HEK293 (cell line): ENCODE results near the gene NUP62.

Source experiments
- CTCF ChIA-PET: fragments of 350-600 bp; formaldehyde crosslinking; extraction: SDS; loops from one replicate; lab custom pipeline; 2021; ENCODE audit warnings: antibody characterized with exemption; lab: Yijun Ruan, JAX
- POLR2A ChIA-PET: fragments of 300-600 bp; formaldehyde crosslinking; extraction: SDS; loops from one replicate; lab custom pipeline; 2020; ENCODE audit warnings: antibody characterized with exemption, inconsistent platforms; lab: Yijun Ruan, JAX
- H3K27ac ChIP-seq: fragments of 200-500 bp; sonication (Bioruptor generic); 2 replicates; pipeline ENCODE4 v1.5.1; 2014; ENCODE audit warnings: low read depth, low read length, control low read depth, inconsistent platforms; ENCODE audit errors: extremely low read depth
- H3K36me3 ChIP-seq, 2 experiments: fragments of 200-500 bp in 1 of 2; sonication (Bioruptor generic) in 1 of 2; 1 replicate in 1 of 2; 2 replicates in 1 of 2; pipeline ENCODE4 v1.5.1; 2014 to 2017; ENCODE audit warnings: inconsistent platforms in 2 of 2, low read length in 2 of 2; ENCODE audit not compliant: control insufficient read depth in 2 of 2, insufficient read depth in 1 of 2
- H3K4me1 ChIP-seq: fragments of 200-500 bp; sonication (Bioruptor generic); 2 replicates; pipeline ENCODE4 v1.5.1; 2014; ENCODE audit warnings: mild to moderate bottlenecking, low read length, inconsistent platforms; ENCODE audit not compliant: control insufficient read depth, insufficient read depth
- H3K4me3 ChIP-seq: 2 replicates; pipeline ENCODE4 v1.5.1; 2011; ENCODE audit warnings: low read depth, mild to moderate bottlenecking, control low read depth, low read length, moderate library complexity
- H3K9me3 ChIP-seq: fragments of 200-500 bp; sonication (Bioruptor generic); 2 replicates; pipeline ENCODE4 v1.5.1; 2014; ENCODE audit warnings: low read depth, low read length, inconsistent platforms; ENCODE audit not compliant: control insufficient read depth, insufficient read depth
- CTCF ChIP-seq: fragments of 450-650 bp; formaldehyde crosslinking; IDR thresholded peaks from 2 replicates; pipeline ENCODE4 v1.5.1; 2016; ENCODE audit warnings: missing biosample characterization, missing genetic modification characterization
- HOXA7 ChIP-seq: sonication (generic); formaldehyde crosslinking; IDR thresholded peaks from 2 replicates; pipeline ENCODE4 v1.8.1; 2022; ENCODE audit warnings: missing genetic modification reagents, borderline replicate concordance
- IKZF3 ChIP-seq: fragments of 450-650 bp; IDR thresholded peaks from 2 replicates; pipeline ENCODE4 v1.5.0; 2018; ENCODE audit warnings: missing biosample characterization, mild to moderate bottlenecking, missing genetic modification characterization, moderate library complexity
- KLF1 ChIP-seq: fragments of 450-650 bp; formaldehyde crosslinking; IDR thresholded peaks from 2 replicates; pipeline ENCODE4 v1.5.1; 2016; ENCODE audit warnings: missing biosample characterization, missing genetic modification characterization
- KLF17 ChIP-seq: fragments of 450-650 bp; formaldehyde crosslinking; IDR thresholded peaks from 2 replicates; pipeline ENCODE4 v1.5.1; 2016; ENCODE audit warnings: missing biosample characterization, missing genetic modification characterization
- OVOL3 ChIP-seq: fragments of 450-650 bp; formaldehyde crosslinking; IDR thresholded peaks from 2 replicates; pipeline ENCODE4 v1.5.1; 2016; ENCODE audit warnings: missing biosample characterization, missing genetic modification characterization
- PATZ1 ChIP-seq: fragments of 450-650 bp; formaldehyde crosslinking; IDR thresholded peaks from 2 replicates; pipeline ENCODE4 v1.5.1; 2016; ENCODE audit warnings: missing biosample characterization, missing genetic modification characterization
- PRDM1 ChIP-seq: fragments of 450-650 bp; formaldehyde crosslinking; IDR thresholded peaks from 2 replicates; pipeline ENCODE4; 2016; ENCODE audit warnings: missing biosample characterization, missing genetic modification characterization
- ZBTB20 ChIP-seq: fragments of 450-650 bp; formaldehyde crosslinking; IDR thresholded peaks from 2 replicates; pipeline ENCODE4 v1.5.1; 2016; ENCODE audit warnings: missing biosample characterization, missing genetic modification characterization
- ZNF2 ChIP-seq: fragments of 450-650 bp; formaldehyde crosslinking; IDR thresholded peaks from 2 replicates; pipeline ENCODE4 v1.5.1; 2016; ENCODE audit warnings: missing biosample characterization, missing genetic modification characterization
- ZNF214 ChIP-seq: fragments of 450-650 bp; formaldehyde crosslinking; IDR thresholded peaks from 2 replicates; pipeline ENCODE4 v1.5.1; 2017; ENCODE audit warnings: missing biosample characterization, mild to moderate bottlenecking, missing genetic modification characterization, borderline replicate concordance
- ZNF23 ChIP-seq: fragments of 450-650 bp; formaldehyde crosslinking; IDR thresholded peaks from 2 replicates; pipeline ENCODE4 v1.5.1; 2016; ENCODE audit warnings: missing biosample characterization, missing genetic modification characterization, borderline replicate concordance
- ZNF280C ChIP-seq: fragments of 450-650 bp; formaldehyde crosslinking; IDR thresholded peaks from 2 replicates; pipeline ENCODE4 v1.5.1; 2016; ENCODE audit warnings: missing biosample characterization, missing genetic modification characterization
- ZNF311 ChIP-seq: fragments of 450-650 bp; formaldehyde crosslinking; IDR thresholded peaks from 2 replicates; pipeline ENCODE4 v1.5.1; 2017; ENCODE audit warnings: missing biosample characterization, missing genetic modification characterization, borderline replicate concordance
- ZNF341 ChIP-seq: fragments of 450-650 bp; formaldehyde crosslinking; IDR thresholded peaks from 2 replicates; pipeline ENCODE4; 2016; ENCODE audit warnings: low read depth, missing biosample characterization, missing genetic modification characterization
- ZNF37A ChIP-seq: fragments of 450-650 bp; IDR thresholded peaks from 2 replicates; pipeline ENCODE4 v1.5.1; 2018; ENCODE audit warnings: missing biosample characterization, missing genetic modification characterization
- ZNF501 ChIP-seq: fragments of 450-650 bp; formaldehyde crosslinking; IDR thresholded peaks from 2 replicates; pipeline ENCODE4 v1.5.1; 2016; ENCODE audit warnings: missing biosample characterization, missing genetic modification characterization
- ZNF518A ChIP-seq: fragments of 450-650 bp; formaldehyde crosslinking; conservative IDR thresholded peaks from 2 replicates; pipeline ENCODE4 v1.5.1; 2016; ENCODE audit warnings: low read depth, missing biosample characterization, missing genetic modification characterization
- ZNF626 ChIP-seq: fragments of 450-650 bp; sonication (Bioruptor Pico); formaldehyde crosslinking; IDR thresholded peaks from 2 replicates; pipeline ENCODE4 v1.5.1; 2018; ENCODE audit warnings: missing biosample characterization, missing genetic modification characterization, inconsistent platforms

The NUP62 gene

DNA sequence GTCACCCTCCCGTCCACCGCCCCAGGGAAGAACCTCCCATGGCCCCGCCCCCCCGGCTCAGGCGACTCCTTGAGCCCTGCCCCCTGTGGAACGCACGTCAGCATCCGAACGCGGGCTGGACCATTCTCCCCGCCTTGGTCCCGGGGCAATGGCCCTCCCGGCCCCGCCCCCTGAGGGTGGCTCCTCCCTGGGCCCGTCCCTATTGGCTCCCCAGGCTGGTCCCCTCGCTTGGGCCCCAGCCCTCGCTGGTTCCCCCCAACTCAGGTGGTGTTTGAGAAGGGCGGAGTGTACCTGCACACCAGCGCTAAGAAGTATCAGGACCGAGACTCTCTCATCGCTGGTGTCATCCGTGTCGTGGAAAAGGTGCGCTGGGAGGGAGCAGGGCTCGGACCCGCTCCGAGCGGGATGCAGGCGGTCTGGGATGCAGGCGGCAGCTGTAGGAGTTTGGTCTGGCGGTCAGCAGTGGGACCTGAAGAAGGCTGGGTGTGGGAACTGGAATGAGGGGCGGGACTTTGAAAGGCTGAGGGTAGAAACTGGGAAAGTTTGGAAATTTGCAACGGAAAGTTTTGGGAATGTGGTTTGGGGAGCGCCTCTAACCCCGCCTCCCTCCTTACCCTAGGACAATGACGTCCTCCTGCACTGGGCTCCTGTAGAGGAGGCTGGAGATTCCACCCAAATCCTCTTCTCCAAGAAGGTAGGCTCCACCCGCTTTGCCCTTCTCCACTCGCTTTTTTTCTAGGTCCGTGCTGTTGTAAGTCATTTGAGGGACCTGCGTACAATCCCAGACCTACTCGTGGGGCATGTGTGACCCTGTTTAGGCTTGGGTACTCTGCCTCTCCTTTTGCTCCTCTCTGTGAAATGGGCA, 51.2 kb downstream of the NUP62 start (continued):
- TF ChIP-seq CTCF (tag by site-specific recombination) (0 out of 2 replicates have a peak, but pooled peaks have one; percentile 10), PRDM1 (tag by site-specific recombination) (peak; percentile 87), ZNF501 (tag by site-specific recombination) (peak; percentile 24; the same call in 1 of the 2 replicates), KLF1 (peak; percentile 62), ZNF341 (0 out of 2 replicates have a peak, but pooled peaks have one; percentile 18), ZNF23 (tag by site-specific recombination) (no peak), ZNF2 (no peak), PATZ1 (tag by site-specific recombination) (peak; percentile 88), IKZF3 (tag by site-specific recombination) (peak; percentile 34; the same call in 1 of the 2 replicates), ZNF311 (tag by site-specific recombination) (no peak), ZBTB20 (tag by site-specific recombination) (peak; percentile 65; the same call in 1 of the 2 replicates), KLF17 (tag by site-specific recombination) (0 out of 2 replicates have a peak, but pooled peaks have one; percentile 11)

DNA sequence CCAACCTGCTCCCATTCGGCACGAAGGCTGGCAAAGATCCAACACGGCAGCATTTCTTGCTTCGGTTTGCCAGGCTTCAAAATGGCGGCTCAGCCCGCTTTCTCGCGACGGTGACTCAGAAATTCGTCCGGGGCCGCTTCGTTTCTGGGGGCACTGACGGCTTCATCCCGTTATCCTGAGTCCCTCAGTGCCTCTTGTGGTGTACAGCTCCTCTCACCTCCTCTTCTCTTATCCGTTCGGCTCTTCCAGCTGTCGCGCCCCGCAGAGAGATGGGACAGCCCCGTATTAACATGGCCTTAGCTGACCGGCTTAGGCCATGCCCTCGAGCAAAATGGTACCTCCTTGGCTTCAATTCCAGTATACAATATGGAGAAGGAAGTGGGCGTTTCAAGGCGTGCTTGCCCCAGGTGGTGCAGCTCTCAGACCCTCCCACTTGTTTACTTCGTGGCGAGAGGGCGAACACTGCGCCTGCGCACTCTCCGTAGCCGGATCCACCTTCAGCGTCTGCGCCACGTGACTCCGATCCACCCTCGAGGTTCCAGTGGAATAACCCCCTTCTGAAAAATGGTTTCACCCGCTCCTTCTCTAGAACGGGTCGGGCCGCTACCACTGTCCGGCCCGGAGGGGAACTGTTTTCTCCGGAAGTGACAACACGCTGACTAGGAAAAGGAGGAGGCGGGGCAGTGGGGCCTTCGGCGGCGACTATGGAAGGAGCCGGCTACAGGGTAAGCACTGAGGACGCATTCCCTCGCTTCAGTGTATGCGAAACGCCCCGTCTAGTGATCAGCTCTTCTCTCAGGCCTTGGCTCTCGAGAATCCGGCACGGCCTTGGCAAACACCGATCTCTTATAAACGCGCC, 52.1 kb downstream of the NUP62 start, which contains the start of the genes AKT1S1 and TBC1D17:
AKT1S1 (minus strand) TSS at position 336 of the 859 bp plus-strand sequence. CDS start 4,060 bp downstream, outside the sequence.
TBC1D17 (plus strand) TSS at position 683 of the 859 bp plus-strand sequence; CDS start at position 705, 22 bp downstream.
- POLR2A ChIA-PET, result interaction anchor here (0.6 to 4.8 kb wide), 18 partner anchors 9 to 237 kb away, joined by 3 to 41 read pairs (median 6); partner anchors contain the start of genes AP2A1, ATF5, FUZ and NUP62
- peaks cover 9% of the 10 kb centered on the region for H3K4me1 ChIP-seq
- peaks cover 3 to 45% of the 10 kb centered on the region in 2 experiments; a peak in 2 of 3 replicates for H3K36me3 ChIP-seq
- peak within 1 kb of the TSS; percentile 94 for H3K27ac ChIP-seq
- CTCF ChIA-PET, result no interaction called here
- H3K9me3 ChIP-seq, result no peaks in the 10 kb centered on the region
- H3K4me3 ChIP-seq, result peak within 1 kb of the TSS; percentile 79
- TF ChIP-seq HOXA7 (CRISPR knock-in tag) (no peak), ZNF214 (tag by site-specific recombination) (no peak), OVOL3 (tag by site-specific recombination) (peak; percentile 77; the same call in 1 of the 2 replicates), ZNF518A (tag by site-specific recombination) (peak; percentile 51; the same call in 1 of the 2 replicates), ZNF280C (tag by site-specific recombination) (no peak), ZNF23 (tag by site-specific recombination) (no peak), ZNF626 (tag by site-specific recombination) (no peak), ZNF37A (no peak)
